NOMO-1 treated with dmso at 0.1 percent for 144 hours (cell line): ENCODE data around the gene KASH5.
"Not testable (repeated sequence)": the region's sequence is repeated elsewhere in the genome, so short reads cannot be mapped to it uniquely, and the experiment has no call there.

ENCODE experiments used
- DNase-seq: peaks from one replicate; lab custom pipeline; 2025; ENCODE audit not compliant: unreplicated experiment; lab: John Stamatoyannopoulos, UW

KASH5 gene

GRCh38 chr19:49435670-49436069, 47.6 kb downstream of the KASH5 start:
- DNase-seq, result no peak

GRCh38 chr19:49436381-49437017, 48.5 kb downstream of the KASH5 start:
- DNase-seq, result no peak

- DNase-seq, result no peak
Observed at GRCh38 chr19:49437231-49437630, 49.2 kb downstream of the KASH5 start.

GRCh38 chr19:49438261-49438660, 50.2 kb downstream of the KASH5 start:
- no peak for DNase-seq

- DNase-seq, result no peak
Observed at GRCh38 chr19:49439836-49440235, 51.8 kb downstream of the KASH5 start.

- DNase-seq, result no peak
Observed at GRCh38 chr19:49440439-49441209, 52.6 kb downstream of the KASH5 start.

- no peak for DNase-seq
Observed at GRCh38 chr19:49441210-49441959, 53.3 kb downstream of the KASH5 start, which contains the start of gene SLC17A7. Gene SLC17A7, minus strand, starts transcription at chr19:49441527. Its CDS starts 148 bp downstream, at chr19:49441379.

GRCh38 chr19:49441960-49442350, 53.9 kb downstream of the KASH5 start:
- DNase-seq, result no peak

- DNase-seq, result no peak
Observed at GRCh38 chr19:49442354-49442753, 54.3 kb downstream of the KASH5 start.

- no peak for DNase-seq
Observed at GRCh38 chr19:49442771-49443365, 54.8 kb downstream of the KASH5 start.

- DNase-seq, result peak; percentile 94
Observed at GRCh38 chr19:49443366-49444099, 55.5 kb downstream of the KASH5 start.

- DNase-seq, result not testable (repeated sequence)
Observed at GRCh38 chr19:49444100-49444700, 56.2 kb downstream of the KASH5 start.

GRCh38 chr19:49445997-49446396, 57.9 kb downstream of the KASH5 start:
- no peak for DNase-seq

GRCh38 chr19:49447485-49448431, 59.7 kb downstream of the KASH5 start:
- DNase-seq, result no peak

GRCh38 chr19:49448432-49448786, 60.4 kb downstream of the KASH5 start:
- no peak for DNase-seq

GRCh38 chr19:49450405-49450804, 62.4 kb downstream of the KASH5 start:
- no peak for DNase-seq

- peak; percentile 99 for DNase-seq
Observed at GRCh38 chr19:49451430-49452181, 63.6 kb downstream of the KASH5 start, which contains the start of gene PIH1D1. Gene PIH1D1, minus strand, starts transcription at chr19:49451814. Its CDS starts 240 bp downstream, at chr19:49451574.

- peak; percentile 95 for DNase-seq
Observed at GRCh38 chr19:49453013-49453756, 65.1 kb downstream of the KASH5 start, which contains the start of gene ALDH16A1. Gene ALDH16A1, plus strand, starts transcription at chr19:49453225. Its CDS starts 107 bp downstream, at chr19:49453332.
